Keratinocyte (primary cell): ENCODE measurements around the gene WNT9A. TPM values are rescaled to one million over a fixed set of nuclear protein-coding genes. Genes with fewer than 3 reads are reported as not detected.
A peak's percentile ranks its signal among the peaks of the same experiment; 100 is the strongest.

Experiments used
- DNase-seq: peaks from one replicate; pipeline ENCODE4 v3.0.0-alpha.2; 2011; ENCODE audit warnings: low read depth, missing footprints, low spot score
- FAIRE-seq: peaks from 2 replicates; lab custom pipeline; 2011; peaks lifted over from hg19 to GRCh38; lab: Jason Lieb, UNC
- H2AFZ ChIP-seq: 2 replicates; pipeline ENCODE4 v1.6.0; 2012; ENCODE audit warnings: low read length, control low read depth, inconsistent platforms; ENCODE audit not compliant: control insufficient read depth
- H3K27ac ChIP-seq: 2 replicates; pipeline ENCODE4 v1.5.1; 2011; ENCODE audit warnings: low read length; ENCODE audit not compliant: control insufficient read depth, insufficient read depth
- H3K27me3 ChIP-seq: 3 replicates; pipeline ENCODE4 v1.6.0; 2011; ENCODE audit warnings: low read length; ENCODE audit not compliant: control insufficient read depth, insufficient read depth; ENCODE audit errors: extremely low read depth
- H3K36me3 ChIP-seq, 2 experiments: 2 replicates in 1 of 2; 3 replicates in 1 of 2; pipeline ENCODE4 v1.5.1; 2011; ENCODE audit warnings: low read length in 2 of 2, mild to moderate bottlenecking in 1 of 2; ENCODE audit not compliant: control insufficient read depth in 2 of 2, insufficient read depth in 2 of 2; ENCODE audit errors: extremely low read depth in 1 of 2
- H3K4me1 ChIP-seq: 3 replicates; pipeline ENCODE4 v1.5.1; 2011; ENCODE audit warnings: low read length; ENCODE audit not compliant: control insufficient read depth, insufficient read depth; ENCODE audit errors: extremely low read depth
- H3K4me2 ChIP-seq: 3 replicates; pipeline ENCODE4 v1.6.0; 2011; ENCODE audit warnings: low read depth, low read length; ENCODE audit not compliant: control insufficient read depth, insufficient read depth; ENCODE audit errors: extremely low read depth
- H3K4me3 ChIP-seq, 3 experiments: fragments of 200-600 bp in 1 of 3; sonication (generic) in 1 of 3; 2 replicates in 2 of 3; 3 replicates in 1 of 3; pipeline ENCODE4 v1.5.1; 2011 to 2016; ENCODE audit warnings: low read length in 3 of 3, mild to moderate bottlenecking in 3 of 3, control low read depth in 2 of 3, inconsistent platforms in 1 of 3, low read depth in 1 of 3, mixed read lengths in 1 of 3, mixed run types in 1 of 3, moderate library complexity in 1 of 3; ENCODE audit not compliant: control insufficient read depth in 2 of 3, insufficient read depth in 2 of 3; ENCODE audit errors: extremely low read depth in 1 of 3
- H3K79me2 ChIP-seq: 2 replicates; pipeline ENCODE4 v1.6.0; 2012; ENCODE audit warnings: low read length; ENCODE audit not compliant: control insufficient read depth, insufficient read depth
- H3K9ac ChIP-seq: 3 replicates; pipeline ENCODE4 v1.6.0; 2011; ENCODE audit warnings: low read length; ENCODE audit not compliant: control insufficient read depth, insufficient read depth; ENCODE audit errors: extremely low read depth
- H3K9me1 ChIP-seq: 3 replicates; pipeline ENCODE4 v1.6.0; 2011; ENCODE audit warnings: low read length; ENCODE audit not compliant: control insufficient read depth, insufficient read depth; ENCODE audit errors: extremely low read depth
- H3K9me3 ChIP-seq: 2 replicates; pipeline ENCODE4 v1.5.1; 2012; ENCODE audit warnings: low read depth, low read length; ENCODE audit not compliant: control insufficient read depth
- H4K20me1 ChIP-seq: 3 replicates; pipeline ENCODE4 v1.6.0; 2011; ENCODE audit warnings: low read length; ENCODE audit not compliant: control insufficient read depth, insufficient read depth; ENCODE audit errors: extremely low read depth
- EZH2 ChIP-seq: IDR thresholded peaks from one replicate; pipeline ENCODE4 v1.6.1; 2012; ENCODE audit warnings: inconsistent platforms, mild to moderate bottlenecking, low read length, moderate library complexity
- dilution Hi-C: fragments of 300-500 bp; cut with MboI; formaldehyde crosslinking; loops from one replicate; pipeline ENCODE4 v1.7.0; 2020; ENCODE audit warnings: low sequenced_read_pairs; ENCODE audit not compliant: extremely low pct_ligation_motif_present
- polyA plus RNA-seq, 5 experiments: library from polyadenylated mRNA; depleted of rRNA in 3 of 5; stranded (reverse) in 3 of 5; stranded (forward) in 1 of 5; unstranded in 1 of 5; fragments of >200 nt; gene quantifications; 1 replicate in 1 of 5; 2 replicates in 3 of 5; 3 replicates in 1 of 5; pipeline versions ENCODE4 v1.2.1 to v1.2.3, GENCODE V29; 2011 to 2012; ENCODE audit warnings: missing spikeins in 2 of 5, low read depth in 1 of 5, low replicate concordance in 1 of 5
- TF ChIP-seq, protein P1 (sequence below), 3 experiments: IDR thresholded peaks in 1 of 3; conservative IDR thresholded peaks in 1 of 3; optimal IDR thresholded peaks in 1 of 3; 2 replicates in 2 of 3; 3 replicates in 1 of 3; pipeline versions ENCODE3 to v1.5.1; 2011; ENCODE audit warnings: low read length in 3 of 3, mild to moderate bottlenecking in 3 of 3, moderate library complexity in 2 of 3, control low read depth in 1 of 3, inconsistent platforms in 1 of 3; ENCODE audit not compliant: insufficient read depth in 2 of 3; ENCODE audit errors: extremely low read depth in 1 of 3

Gene WNT9A
- polyA plus RNA-seq, 1 donor (not counting 4 experiments of a cell fraction or from before 2014, with no cell fraction given) = 1.7 TPM

DNA sequence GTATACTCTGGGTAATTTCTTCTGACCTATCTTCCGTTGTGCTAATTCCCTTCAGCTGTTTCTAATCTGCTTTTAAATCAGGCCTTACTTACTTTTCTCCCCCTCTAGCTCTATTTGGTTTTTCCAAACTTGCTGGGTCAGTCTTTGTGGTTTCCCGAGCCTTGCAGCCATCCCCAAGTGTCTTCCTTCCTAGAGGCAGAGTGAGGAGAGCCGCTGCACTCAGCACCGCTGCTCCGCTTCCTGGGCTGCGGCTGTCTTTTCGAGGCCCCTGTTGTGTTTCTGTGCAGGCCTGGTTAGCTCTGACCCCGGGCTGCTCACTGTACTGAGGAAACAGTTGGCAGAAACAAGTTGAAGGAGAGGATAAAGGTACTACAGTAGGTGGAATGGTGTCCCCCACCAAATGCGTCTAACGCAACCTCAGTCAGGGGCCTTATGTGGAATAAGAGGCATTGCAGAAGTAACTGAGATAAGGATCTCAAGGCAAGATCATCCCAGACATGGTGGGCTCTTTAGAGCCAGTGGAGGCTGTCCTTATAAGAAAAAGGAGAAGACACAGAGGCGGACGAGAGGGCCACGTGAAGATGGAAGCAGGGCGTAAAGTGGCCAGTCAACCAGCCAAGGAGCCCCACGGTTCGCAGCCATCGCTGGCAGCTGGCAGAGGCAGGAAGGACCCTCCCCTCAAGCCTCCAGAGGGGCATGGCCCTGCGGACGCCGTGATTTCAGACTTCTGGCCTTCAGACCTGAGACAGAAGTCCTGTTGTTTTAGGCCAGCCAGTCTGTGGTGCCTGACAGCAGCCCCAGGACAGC lies 10.5 kb downstream of the WNT9A start:
- Histone ChIP-seq H3K27ac (no peak overlapping the region), H2AFZ (no peak overlapping the region), H3K79me2 (peaks cover 4% of the 10 kb centered on the region), H3K27me3 (no peaks in the 10 kb centered on the region), H3K9ac (no peak overlapping the region), H3K4me1 (peaks cover 3% of the 10 kb centered on the region), H3K9me3 (peaks cover 16% of the 10 kb centered on the region), H3K9me1 (no peaks in the 10 kb centered on the region), H3K36me3 (no peaks in the 10 kb centered on the region), H3K4me2 (no peak overlapping the region), H3K4me3 (no peak overlapping the region), H4K20me1 (peaks cover 9% of the 10 kb centered on the region)
- TF ChIP-seq, protein P1, sequence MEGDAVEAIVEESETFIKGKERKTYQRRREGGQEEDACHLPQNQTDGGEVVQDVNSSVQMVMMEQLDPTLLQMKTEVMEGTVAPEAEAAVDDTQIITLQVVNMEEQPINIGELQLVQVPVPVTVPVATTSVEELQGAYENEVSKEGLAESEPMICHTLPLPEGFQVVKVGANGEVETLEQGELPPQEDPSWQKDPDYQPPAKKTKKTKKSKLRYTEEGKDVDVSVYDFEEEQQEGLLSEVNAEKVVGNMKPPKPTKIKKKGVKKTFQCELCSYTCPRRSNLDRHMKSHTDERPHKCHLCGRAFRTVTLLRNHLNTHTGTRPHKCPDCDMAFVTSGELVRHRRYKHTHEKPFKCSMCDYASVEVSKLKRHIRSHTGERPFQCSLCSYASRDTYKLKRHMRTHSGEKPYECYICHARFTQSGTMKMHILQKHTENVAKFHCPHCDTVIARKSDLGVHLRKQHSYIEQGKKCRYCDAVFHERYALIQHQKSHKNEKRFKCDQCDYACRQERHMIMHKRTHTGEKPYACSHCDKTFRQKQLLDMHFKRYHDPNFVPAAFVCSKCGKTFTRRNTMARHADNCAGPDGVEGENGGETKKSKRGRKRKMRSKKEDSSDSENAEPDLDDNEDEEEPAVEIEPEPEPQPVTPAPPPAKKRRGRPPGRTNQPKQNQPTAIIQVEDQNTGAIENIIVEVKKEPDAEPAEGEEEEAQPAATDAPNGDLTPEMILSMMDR (optimal IDR thresholded peaks at IDR 0.05 in 1 of 3, IDR thresholded peaks at IDR 0.05 in 1 of 3, conservative IDR thresholded peaks at IDR 0.05 in 1 of 3; ENCODE audit: extremely low read depth in 1 of 3, insufficient read depth in 2 of 3, low read length in 3 of 3) = no peak
- dilution Hi-C loops = no loop called here
- no peak for DNase-seq
- no peak for FAIRE-seq

DNA sequence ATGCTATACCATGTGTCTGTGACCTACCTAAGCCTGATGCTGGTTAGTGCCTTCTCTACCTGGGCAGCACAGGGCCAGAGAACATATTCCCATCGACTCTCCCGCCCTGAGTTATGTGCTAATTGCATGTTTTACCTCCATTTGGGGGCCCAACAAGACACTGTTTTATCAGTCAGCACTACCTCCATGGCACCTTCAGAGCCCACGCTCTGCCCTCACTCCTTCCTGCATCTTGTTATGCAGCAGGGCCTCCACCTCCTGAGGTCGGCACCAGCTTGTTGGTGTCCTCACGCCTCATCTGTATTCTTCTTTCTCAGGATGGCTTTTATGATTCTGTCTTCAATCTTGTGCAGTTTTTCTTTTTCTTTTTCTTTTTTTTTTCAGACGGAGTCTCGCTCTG lies 11.9 kb downstream of the WNT9A start:
- Histone ChIP-seq H3K27me3 (no peaks in the 10 kb centered on the region), H3K36me3 (no peaks in the 10 kb centered on the region), H3K9me3 (peaks cover 16% of the 10 kb centered on the region), H3K9ac (no peak overlapping the region), H4K20me1 (peaks cover 9% of the 10 kb centered on the region), H3K27ac (peak overlapping the region; percentile 90), H3K4me3 (no peak overlapping the region), H3K79me2 (peaks cover 3% of the 10 kb centered on the region), H2AFZ (no peak overlapping the region), H3K4me1 (peaks cover 3% of the 10 kb centered on the region), H3K9me1 (no peaks in the 10 kb centered on the region), H3K4me2 (no peak overlapping the region)
- FAIRE-seq (no peak), DNase-seq (no peak)
- TF ChIP-seq EZH2 = no peak
- TF ChIP-seq, protein P1 (optimal IDR thresholded peaks at IDR 0.05 in 1 of 3, IDR thresholded peaks at IDR 0.05 in 1 of 3, conservative IDR thresholded peaks at IDR 0.05 in 1 of 3; ENCODE audit: extremely low read depth in 1 of 3, insufficient read depth in 2 of 3, low read length in 3 of 3) = no peak
- dilution Hi-C loops = no loop called here
